ENCODE data around the gene TACC2.

The TACC2 gene

GRCh38 chr10:122189185-122189584 is 200.2 kb downstream of the TACC2 start:
- Histone ChIP-seq H3K27me3 (replicated peaks; ENCODE audit: control insufficient read depth, insufficient read depth, low read length, poor library complexity, severe bottlenecking) (no peaks in the 10 kb centered on the region), H3K27ac (ENCODE audit: insufficient read depth, low read length, poor library complexity, severe bottlenecking) (no peak overlapping the region), H3K36me3 (ENCODE audit: control insufficient read depth, insufficient read depth, low read length) (no peaks in the 10 kb centered on the region), H3K9me3 (ENCODE audit: control insufficient read depth, low read length) (no peaks in the 10 kb centered on the region), H3K4me1 (ENCODE audit: control insufficient read depth, insufficient read depth, low read length, poor library complexity, severe bottlenecking) (no peaks in the 10 kb centered on the region), H3K4me3 (ENCODE audit: insufficient read depth, low read depth, low read length, poor library complexity, severe bottlenecking) (no peak overlapping the region)
- no peak for DNase-seq

- Histone ChIP-seq H3K27ac (ENCODE audit: insufficient read depth, low read length, poor library complexity, severe bottlenecking) (no peak overlapping the region), H3K36me3 (ENCODE audit: control insufficient read depth, insufficient read depth, low read length) (no peaks in the 10 kb centered on the region), H3K9me3 (ENCODE audit: control insufficient read depth, low read length) (no peaks in the 10 kb centered on the region), H3K27me3 (replicated peaks; ENCODE audit: control insufficient read depth, insufficient read depth, low read length, poor library complexity, severe bottlenecking) (no peaks in the 10 kb centered on the region), H3K4me1 (ENCODE audit: control insufficient read depth, insufficient read depth, low read length, poor library complexity, severe bottlenecking) (no peaks in the 10 kb centered on the region), H3K4me3 (ENCODE audit: insufficient read depth, low read depth, low read length, poor library complexity, severe bottlenecking) (no peak overlapping the region)
- DNase-seq, result no peak
These were observed 201.4 kb downstream of the TACC2 start for GRCh38 chr10:122190176-122190943.

- H3K27me3 ChIP-seq (replicated peaks; ENCODE audit: control insufficient read depth, insufficient read depth, low read length, poor library complexity, severe bottlenecking), result no peaks in the 10 kb centered on the region
- H3K36me3 ChIP-seq (ENCODE audit: control insufficient read depth, insufficient read depth, low read length), result no peaks in the 10 kb centered on the region
- no peak overlapping the region for H3K4me3 ChIP-seq (ENCODE audit: insufficient read depth, low read depth, low read length, poor library complexity, severe bottlenecking)
- DNase-seq, result no peak
- no peaks in the 10 kb centered on the region for H3K4me1 ChIP-seq (ENCODE audit: control insufficient read depth, insufficient read depth, low read length, poor library complexity, severe bottlenecking)
- no peaks in the 10 kb centered on the region for H3K9me3 ChIP-seq (ENCODE audit: control insufficient read depth, low read length)
- H3K27ac ChIP-seq (ENCODE audit: insufficient read depth, low read length, poor library complexity, severe bottlenecking), result no peak overlapping the region
These were observed 203.1 kb downstream of the TACC2 start for GRCh38 chr10:122191936-122192541.

- no peaks in the 10 kb centered on the region for H3K9me3 ChIP-seq (ENCODE audit: control insufficient read depth, low read length)
- no peak for DNase-seq
- no peaks in the 10 kb centered on the region for H3K27me3 ChIP-seq (replicated peaks; ENCODE audit: control insufficient read depth, insufficient read depth, low read length, poor library complexity, severe bottlenecking)
- no peak overlapping the region for H3K27ac ChIP-seq (ENCODE audit: insufficient read depth, low read length, poor library complexity, severe bottlenecking)
- H3K36me3 ChIP-seq (ENCODE audit: control insufficient read depth, insufficient read depth, low read length), result no peaks in the 10 kb centered on the region
- no peak overlapping the region for H3K4me3 ChIP-seq (ENCODE audit: insufficient read depth, low read depth, low read length, poor library complexity, severe bottlenecking)
- H3K4me1 ChIP-seq (ENCODE audit: control insufficient read depth, insufficient read depth, low read length, poor library complexity, severe bottlenecking), result no peaks in the 10 kb centered on the region
These were observed 205.3 kb downstream of the TACC2 start for GRCh38 chr10:122194251-122194650.

GRCh38 chr10:122196218-122196617 is 207.3 kb downstream of the TACC2 start:
- no peaks in the 10 kb centered on the region for H3K36me3 ChIP-seq (ENCODE audit: control insufficient read depth, insufficient read depth, low read length)

GRCh38 chr10:122197611-122198222 is 208.8 kb downstream of the TACC2 start:
- Histone ChIP-seq H3K36me3 (ENCODE audit: control insufficient read depth, insufficient read depth, low read length) (no peaks in the 10 kb centered on the region), H3K4me3 (ENCODE audit: insufficient read depth, low read depth, low read length, poor library complexity, severe bottlenecking) (no peak overlapping the region), H3K4me1 (ENCODE audit: control insufficient read depth, insufficient read depth, low read length, poor library complexity, severe bottlenecking) (no peaks in the 10 kb centered on the region)

More at GRCh38 chr10:122196218-122196617, 207.3 kb downstream of the TACC2 start:
- no peak for DNase-seq
- Histone ChIP-seq H3K4me3 (ENCODE audit: insufficient read depth, low read depth, low read length, poor library complexity, severe bottlenecking) (no peak overlapping the region), H3K27ac (ENCODE audit: insufficient read depth, low read length, poor library complexity, severe bottlenecking) (no peak overlapping the region), H3K27me3 (replicated peaks; ENCODE audit: control insufficient read depth, insufficient read depth, low read length, poor library complexity, severe bottlenecking) (no peaks in the 10 kb centered on the region), H3K9me3 (ENCODE audit: control insufficient read depth, low read length) (no peaks in the 10 kb centered on the region), H3K4me1 (ENCODE audit: control insufficient read depth, insufficient read depth, low read length, poor library complexity, severe bottlenecking) (no peaks in the 10 kb centered on the region)

GRCh38 chr10:122198631-122199030 is 209.7 kb downstream of the TACC2 start:
- no peaks in the 10 kb centered on the region for H3K27me3 ChIP-seq (replicated peaks; ENCODE audit: control insufficient read depth, insufficient read depth, low read length, poor library complexity, severe bottlenecking)
- H3K4me1 ChIP-seq (ENCODE audit: control insufficient read depth, insufficient read depth, low read length, poor library complexity, severe bottlenecking), result no peaks in the 10 kb centered on the region
- H3K27ac ChIP-seq (ENCODE audit: insufficient read depth, low read length, poor library complexity, severe bottlenecking), result no peak overlapping the region
- H3K4me3 ChIP-seq (ENCODE audit: insufficient read depth, low read depth, low read length, poor library complexity, severe bottlenecking), result no peak overlapping the region
- H3K36me3 ChIP-seq (ENCODE audit: control insufficient read depth, insufficient read depth, low read length), result no peaks in the 10 kb centered on the region
- no peak for DNase-seq
- H3K9me3 ChIP-seq (ENCODE audit: control insufficient read depth, low read length), result no peaks in the 10 kb centered on the region

More at GRCh38 chr10:122197611-122198222, 208.8 kb downstream of the TACC2 start:
- Histone ChIP-seq H3K9me3 (ENCODE audit: control insufficient read depth, low read length) (no peaks in the 10 kb centered on the region), H3K27me3 (replicated peaks; ENCODE audit: control insufficient read depth, insufficient read depth, low read length, poor library complexity, severe bottlenecking) (no peaks in the 10 kb centered on the region), H3K27ac (ENCODE audit: insufficient read depth, low read length, poor library complexity, severe bottlenecking) (no peak overlapping the region)
- no peak for DNase-seq

GRCh38 chr10:122199070-122199469 is 210.1 kb downstream of the TACC2 start:
- H3K4me3 ChIP-seq (ENCODE audit: insufficient read depth, low read depth, low read length, poor library complexity, severe bottlenecking), result no peak overlapping the region
- no peaks in the 10 kb centered on the region for H3K9me3 ChIP-seq (ENCODE audit: control insufficient read depth, low read length)
- H3K27me3 ChIP-seq (replicated peaks; ENCODE audit: control insufficient read depth, insufficient read depth, low read length, poor library complexity, severe bottlenecking), result no peaks in the 10 kb centered on the region
- no peaks in the 10 kb centered on the region for H3K36me3 ChIP-seq (ENCODE audit: control insufficient read depth, insufficient read depth, low read length)
- H3K27ac ChIP-seq (ENCODE audit: insufficient read depth, low read length, poor library complexity, severe bottlenecking), result no peak overlapping the region
- no peaks in the 10 kb centered on the region for H3K4me1 ChIP-seq (ENCODE audit: control insufficient read depth, insufficient read depth, low read length, poor library complexity, severe bottlenecking)
- DNase-seq, result no peak

- Histone ChIP-seq H3K4me3 (ENCODE audit: insufficient read depth, low read depth, low read length, poor library complexity, severe bottlenecking) (no peak overlapping the region), H3K9me3 (ENCODE audit: control insufficient read depth, low read length) (no peaks in the 10 kb centered on the region), H3K27me3 (replicated peaks; ENCODE audit: control insufficient read depth, insufficient read depth, low read length, poor library complexity, severe bottlenecking) (no peaks in the 10 kb centered on the region), H3K36me3 (ENCODE audit: control insufficient read depth, insufficient read depth, low read length) (no peaks in the 10 kb centered on the region), H3K27ac (ENCODE audit: insufficient read depth, low read length, poor library complexity, severe bottlenecking) (no peak overlapping the region), H3K4me1 (ENCODE audit: control insufficient read depth, insufficient read depth, low read length, poor library complexity, severe bottlenecking) (no peaks in the 10 kb centered on the region)
- DNase-seq, result no peak
These were observed 210.7 kb downstream of the TACC2 start for GRCh38 chr10:122199689-122200088.

GRCh38 chr10:122201401-122201800 is 212.4 kb downstream of the TACC2 start:
- no peaks in the 10 kb centered on the region for H3K27me3 ChIP-seq (replicated peaks; ENCODE audit: control insufficient read depth, insufficient read depth, low read length, poor library complexity, severe bottlenecking)
- no peak for DNase-seq
- no peaks in the 10 kb centered on the region for H3K9me3 ChIP-seq (ENCODE audit: control insufficient read depth, low read length)
- no peak overlapping the region for H3K4me3 ChIP-seq (ENCODE audit: insufficient read depth, low read depth, low read length, poor library complexity, severe bottlenecking)
- no peak overlapping the region for H3K27ac ChIP-seq (ENCODE audit: insufficient read depth, low read length, poor library complexity, severe bottlenecking)
- H3K4me1 ChIP-seq (ENCODE audit: control insufficient read depth, insufficient read depth, low read length, poor library complexity, severe bottlenecking), result no peaks in the 10 kb centered on the region
- no peaks in the 10 kb centered on the region for H3K36me3 ChIP-seq (ENCODE audit: control insufficient read depth, insufficient read depth, low read length)
